Neural crest cell (in vitro differentiated cells): ENCODE data around the gene UVRAG. TPM values are rescaled to one million over a fixed set of nuclear protein-coding genes. Genes with fewer than 3 reads are reported as not detected.

Experiments used
- DNase-seq: peaks from one replicate; pipeline ENCODE4 v3.0.0; 2021; ENCODE audit warnings: low read depth, mixed read lengths, low spot score
- H3K27ac Mint-ChIP-seq: one replicate; pipeline ENCODE4 v1.8.0; 2021; ENCODE audit warnings: mild to moderate bottlenecking, mixed read lengths; ENCODE audit not compliant: unreplicated experiment
- H3K27me3 Mint-ChIP-seq: 2 replicates; pipeline ENCODE4 v1.8.0; 2021; ENCODE audit warnings: low read depth, mild to moderate bottlenecking, mixed read lengths
- H3K36me3 Mint-ChIP-seq: 2 replicates; pipeline ENCODE4 v1.8.0; 2021; ENCODE audit warnings: low read depth, mild to moderate bottlenecking, mixed read lengths
- H3K4me1 Mint-ChIP-seq: 2 replicates; pipeline ENCODE4 v1.8.0; 2021; ENCODE audit warnings: mixed read lengths
- H3K4me3 Mint-ChIP-seq: one replicate; pipeline ENCODE4 v1.8.0; 2021; ENCODE audit warnings: mild to moderate bottlenecking, mixed read lengths
- H3K9me3 Mint-ChIP-seq: 2 replicates; pipeline ENCODE4 v1.8.0; 2021; ENCODE audit warnings: mixed read lengths
- total RNA-seq: library from RNA; stranded (reverse); gene quantifications from 2 replicates; pipeline ENCODE4 v1.2.1, GENCODE V29; 2021
- TF ChIP-seq, protein P1 (sequence below): fragments of 200-600 bp; sonication (generic); conservative IDR thresholded peaks from 2 replicates; pipeline ENCODE4 v1.5.0; 2021; ENCODE audit warnings: antibody characterized with exemption, mild to moderate bottlenecking

UVRAG gene
- total RNA-seq, 1 donor from 2014 or later: 29.0 TPM

DNA sequence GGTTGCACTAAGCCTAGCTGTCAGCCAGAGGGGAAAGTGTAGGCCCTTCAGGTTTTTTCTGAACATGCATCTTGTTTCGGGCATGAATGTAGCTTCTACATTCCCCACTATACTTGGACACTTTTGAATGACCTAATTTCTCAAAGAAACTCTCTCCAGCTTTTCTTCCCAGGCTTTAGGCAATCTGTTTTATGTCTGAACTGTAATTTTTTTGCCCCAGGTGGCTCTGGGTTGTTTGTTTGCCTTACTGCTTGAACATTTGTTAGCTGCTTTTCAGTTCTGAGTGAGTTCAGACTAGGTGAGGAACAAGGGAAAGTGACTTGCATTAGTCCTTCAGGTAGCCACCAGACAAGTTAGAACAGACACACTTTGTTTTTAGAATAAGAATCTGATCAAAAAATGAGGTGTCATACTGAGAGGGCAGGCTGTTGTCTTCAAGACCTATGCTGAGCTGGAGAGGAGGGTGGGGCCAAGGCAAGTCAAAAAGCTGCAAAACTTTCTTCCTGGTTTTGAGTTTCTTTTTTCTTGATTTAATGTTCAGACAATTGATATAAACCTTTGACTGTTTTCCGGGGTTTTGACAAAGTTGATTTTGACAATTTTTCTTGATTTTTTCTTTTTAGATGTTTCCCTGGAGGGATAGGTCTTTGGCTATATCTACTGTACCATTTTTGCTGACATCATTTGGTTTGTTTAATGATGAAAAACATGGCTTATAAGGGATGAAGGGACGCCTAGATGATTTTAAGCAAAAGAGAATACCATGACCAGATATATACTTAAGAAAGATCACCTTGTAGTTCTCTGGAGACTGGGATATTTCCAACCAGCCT is 208.4 kb downstream of the UVRAG start:
- H3K9me3 Mint-ChIP-seq: peaks cover 12% of the 10 kb centered on the region
- H3K27ac Mint-ChIP-seq: no peak overlapping the region
- peaks cover 12% of the 10 kb centered on the region for H3K4me1 Mint-ChIP-seq
- no peaks in the 10 kb centered on the region for H3K27me3 Mint-ChIP-seq
- no peak for DNase-seq
- no peak overlapping the region for H3K4me3 Mint-ChIP-seq
- TF ChIP-seq, protein P1, sequence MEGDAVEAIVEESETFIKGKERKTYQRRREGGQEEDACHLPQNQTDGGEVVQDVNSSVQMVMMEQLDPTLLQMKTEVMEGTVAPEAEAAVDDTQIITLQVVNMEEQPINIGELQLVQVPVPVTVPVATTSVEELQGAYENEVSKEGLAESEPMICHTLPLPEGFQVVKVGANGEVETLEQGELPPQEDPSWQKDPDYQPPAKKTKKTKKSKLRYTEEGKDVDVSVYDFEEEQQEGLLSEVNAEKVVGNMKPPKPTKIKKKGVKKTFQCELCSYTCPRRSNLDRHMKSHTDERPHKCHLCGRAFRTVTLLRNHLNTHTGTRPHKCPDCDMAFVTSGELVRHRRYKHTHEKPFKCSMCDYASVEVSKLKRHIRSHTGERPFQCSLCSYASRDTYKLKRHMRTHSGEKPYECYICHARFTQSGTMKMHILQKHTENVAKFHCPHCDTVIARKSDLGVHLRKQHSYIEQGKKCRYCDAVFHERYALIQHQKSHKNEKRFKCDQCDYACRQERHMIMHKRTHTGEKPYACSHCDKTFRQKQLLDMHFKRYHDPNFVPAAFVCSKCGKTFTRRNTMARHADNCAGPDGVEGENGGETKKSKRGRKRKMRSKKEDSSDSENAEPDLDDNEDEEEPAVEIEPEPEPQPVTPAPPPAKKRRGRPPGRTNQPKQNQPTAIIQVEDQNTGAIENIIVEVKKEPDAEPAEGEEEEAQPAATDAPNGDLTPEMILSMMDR: no peak
- H3K36me3 Mint-ChIP-seq: peaks cover 37% of the 10 kb centered on the region

DNA sequence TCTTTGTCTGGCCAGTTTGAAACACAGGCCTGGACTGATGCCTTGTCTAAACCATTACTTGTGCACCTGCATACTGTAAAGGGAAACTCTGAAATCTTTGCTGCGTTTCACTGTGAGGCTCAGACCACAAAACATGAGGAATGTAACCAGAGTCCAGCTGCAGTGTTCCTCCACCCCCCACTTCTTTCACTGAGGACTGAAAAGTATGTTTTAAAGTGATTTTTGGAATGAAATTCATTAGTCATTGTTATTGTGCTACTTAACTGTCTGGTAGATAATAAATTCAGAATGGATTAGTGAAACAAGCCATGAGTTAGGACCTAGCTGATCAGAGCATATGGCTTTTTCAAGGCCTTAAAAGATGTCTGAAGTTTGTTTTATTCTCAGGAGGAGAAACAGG is 210.1 kb downstream of the UVRAG start:
- peaks cover 12% of the 10 kb centered on the region for H3K4me1 Mint-ChIP-seq
- TF ChIP-seq, protein P1: no peak
- no peak for DNase-seq
- no peak overlapping the region for H3K4me3 Mint-ChIP-seq
- H3K27ac Mint-ChIP-seq: no peak overlapping the region
- H3K27me3 Mint-ChIP-seq: no peaks in the 10 kb centered on the region
- H3K9me3 Mint-ChIP-seq: peaks cover 8% of the 10 kb centered on the region
- peaks cover 38% of the 10 kb centered on the region for H3K36me3 Mint-ChIP-seq

DNA sequence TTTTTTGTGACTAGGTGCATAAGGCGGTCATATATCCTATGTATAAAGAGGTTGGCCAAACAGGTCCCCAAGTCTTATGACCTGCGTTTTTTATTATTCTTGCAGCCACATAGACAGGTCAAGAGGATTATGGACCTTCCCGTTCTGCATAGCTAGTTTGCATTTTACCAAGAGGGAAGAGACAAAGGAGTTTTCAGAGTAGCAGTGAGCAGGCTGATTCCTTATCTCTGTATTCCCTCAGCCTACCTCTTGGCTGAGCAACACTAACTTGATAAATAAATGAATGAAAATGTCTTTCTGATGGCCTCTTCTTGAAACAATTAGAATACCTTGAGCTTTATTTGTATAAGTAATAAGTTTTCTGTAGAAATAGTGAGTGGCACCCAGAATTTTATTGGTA is 210.8 kb downstream of the UVRAG start:
- H3K36me3 Mint-ChIP-seq: peaks cover 37% of the 10 kb centered on the region
- no peak for DNase-seq
- H3K9me3 Mint-ChIP-seq: peaks cover 8% of the 10 kb centered on the region
- no peak overlapping the region for H3K27ac Mint-ChIP-seq
- TF ChIP-seq, protein P1: no peak
- peaks cover 12% of the 10 kb centered on the region for H3K4me1 Mint-ChIP-seq
- no peak overlapping the region for H3K4me3 Mint-ChIP-seq
- H3K27me3 Mint-ChIP-seq: no peaks in the 10 kb centered on the region

DNA sequence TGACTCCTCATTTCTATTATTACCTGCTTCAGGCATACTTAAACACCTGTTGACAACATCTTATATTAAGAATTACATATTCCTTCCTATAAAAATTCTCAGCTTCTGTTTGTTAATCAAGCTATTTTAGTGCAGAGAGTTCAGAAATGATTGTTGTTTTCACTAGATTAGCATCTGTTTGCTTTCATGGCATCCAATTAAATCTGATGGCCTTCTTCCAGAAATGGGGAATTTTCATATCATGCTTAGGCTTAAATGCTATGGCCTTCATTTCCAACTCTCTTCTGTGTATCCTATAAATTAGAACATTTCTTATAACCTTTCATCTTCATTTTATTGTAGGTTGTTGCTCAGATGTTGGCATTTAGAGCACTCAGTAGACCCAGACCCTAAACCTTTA is 211.3 kb downstream of the UVRAG start:
- H3K27me3 Mint-ChIP-seq: no peaks in the 10 kb centered on the region
- TF ChIP-seq, protein P1: no peak
- DNase-seq: no peak
- peaks cover 8% of the 10 kb centered on the region for H3K9me3 Mint-ChIP-seq
- H3K36me3 Mint-ChIP-seq: peaks cover 32% of the 10 kb centered on the region
- H3K27ac Mint-ChIP-seq: no peak overlapping the region
- H3K4me1 Mint-ChIP-seq: peaks cover 12% of the 10 kb centered on the region
- H3K4me3 Mint-ChIP-seq: no peak overlapping the region

DNA sequence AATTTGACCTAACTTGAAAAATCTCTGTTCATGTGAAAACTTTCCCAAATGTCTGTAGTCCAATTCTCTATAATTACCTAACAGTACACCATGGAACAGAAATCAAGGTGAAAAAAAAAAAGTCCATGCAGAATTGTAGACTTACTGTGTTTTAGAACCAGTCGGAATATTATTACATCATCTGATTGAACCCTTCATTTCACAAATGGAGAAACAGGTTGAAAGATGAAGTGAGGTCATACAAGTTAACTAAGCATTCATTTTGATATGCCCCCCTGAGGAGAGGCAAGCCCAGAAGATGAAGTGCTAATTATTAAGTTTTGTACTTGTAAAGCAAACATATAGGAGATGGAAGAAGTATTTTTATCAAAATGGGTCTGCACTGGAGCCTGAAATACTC is 211.9 kb downstream of the UVRAG start:
- Mint-ChIP-seq H3K4me3 (no peak overlapping the region), H3K9me3 (peaks cover 8% of the 10 kb centered on the region), H3K27me3 (no peaks in the 10 kb centered on the region), H3K27ac (no peak overlapping the region), H3K36me3 (peaks cover 30% of the 10 kb centered on the region), H3K4me1 (peaks cover 12% of the 10 kb centered on the region)
- no peak for DNase-seq
- TF ChIP-seq, protein P1: no peak
